Transverse colon (tissue), 4 donors: ENCODE data around the gene AMFR. TPM values are rescaled to one million over a fixed set of nuclear protein-coding genes. Genes with fewer than 3 reads are reported as not detected.
A peak's percentile ranks its signal among the peaks of the same experiment; 100 is the strongest.
"Not testable (repeated sequence)": the region's sequence is repeated elsewhere in the genome, so short reads cannot be mapped to it uniquely, and the experiment has no call there.

Experiments
- DNase-seq: peaks from one replicate; pipeline ENCODE4 v3.0.0-alpha.2; 2019
- H3K27ac ChIP-seq, 4 donors: fragments of 200-600 bp; sonication (generic); 2 replicates each; pipeline ENCODE4 v1.5.1; 2016 to 2018; ENCODE audit warnings: inconsistent platforms in 4 of 4
- H3K27me3 ChIP-seq: fragments of 200-600 bp; sonication (generic); 2 replicates; pipeline ENCODE4 v1.5.1; 2017; ENCODE audit warnings: inconsistent platforms
- H3K36me3 ChIP-seq, 4 donors: fragments of 200-600 bp; sonication (generic); 2 replicates each; pipeline ENCODE4 v1.5.1; 2017 to 2019; ENCODE audit warnings: inconsistent platforms in 4 of 4
- H3K4me1 ChIP-seq, 4 donors: fragments of 200-600 bp; sonication (generic); 2 replicates each; pipeline ENCODE4 v1.5.1; 2017 to 2020; ENCODE audit warnings: inconsistent platforms in 4 of 4
- H3K4me3 ChIP-seq, 4 donors: fragments of 200-600 bp; sonication (generic); 1 replicate in 1 of 4; 2 replicates in 3 of 4; pipeline versions ENCODE4 v1.5.1 to v1.6.1; 2017 to 2019; ENCODE audit warnings: inconsistent platforms in 4 of 4
- H3K9me3 ChIP-seq, 2 donors: fragments of 200-600 bp; sonication (generic); 2 replicates each; pipeline ENCODE4 v1.5.1; 2017 to 2019; ENCODE audit warnings: inconsistent platforms in 2 of 2
- EP300 ChIP-seq: sonication (generic); formaldehyde crosslinking; IDR thresholded peaks from one replicate; pipeline ENCODE4 v1.6.1; 2017; ENCODE audit warnings: antibody characterized with exemption, low read depth
- POLR2A ChIP-seq: fragments of 450-650 bp; IDR thresholded peaks from one replicate; pipeline ENCODE4 v1.6.1; 2016; ENCODE audit warnings: antibody characterized with exemption, mild to moderate bottlenecking, moderate library complexity
- POLR2AphosphoS5 ChIP-seq, 3 donors: sonication (generic); formaldehyde crosslinking; IDR thresholded peaks; one replicate each; pipeline ENCODE4 v1.6.1; 2016; ENCODE audit warnings: antibody characterized with exemption in 3 of 3
- WGBS, 2 donors: methylation state at CpG; one replicate each; pipeline ENCODE4 v1.1.5; 2018; ENCODE audit warnings: low coverage in 1 of 2; 5-methylcytosine and 5-hydroxymethylcytosine counted together
- in situ Hi-C, 4 donors: fragments of 200-750 bp; cut with MboI; loops; one replicate each; pipeline versions ENCODE4 v1.15.0 to v1.15.1; 2017; ENCODE audit warnings: low sequenced_read_pairs in 3 of 4, low pct_ligation_motif_present in 1 of 4, low pct_unique_long_range_greater_than_20kb in 1 of 4
- intact Hi-C: fragments of 100-400 bp; cut with DNase I; formaldehyde crosslinking; loops from one replicate; pipeline ENCODE4 v1.15.1; 2023; ENCODE audit warnings: low total_unique reads
- total RNA-seq, 4 donors: library from RNA; depleted of rRNA; stranded (reverse); fragments of >200 nt; gene quantifications; one replicate each; pipeline ENCODE4 v1.1.0, GENCODE V29; 2016
- TF ChIP-seq, protein P1 (sequence below), 5 experiments: fragments of 200-600 bp in 3 of 5; fragments of 450-650 bp in 2 of 5; sonication (generic) in 3 of 5; IDR thresholded peaks; 1 replicate in 2 of 5; 2 replicates in 3 of 5; pipeline ENCODE4 v1.5.1; 2016 to 2017; ENCODE audit warnings: antibody characterized with exemption in 5 of 5, inconsistent platforms in 3 of 5, mild to moderate bottlenecking in 2 of 5, moderate library complexity in 1 of 5

AMFR gene
- total RNA-seq, 4 donors from 2014 or later: 60.7 to 156 (median 114) TPM

DNA sequence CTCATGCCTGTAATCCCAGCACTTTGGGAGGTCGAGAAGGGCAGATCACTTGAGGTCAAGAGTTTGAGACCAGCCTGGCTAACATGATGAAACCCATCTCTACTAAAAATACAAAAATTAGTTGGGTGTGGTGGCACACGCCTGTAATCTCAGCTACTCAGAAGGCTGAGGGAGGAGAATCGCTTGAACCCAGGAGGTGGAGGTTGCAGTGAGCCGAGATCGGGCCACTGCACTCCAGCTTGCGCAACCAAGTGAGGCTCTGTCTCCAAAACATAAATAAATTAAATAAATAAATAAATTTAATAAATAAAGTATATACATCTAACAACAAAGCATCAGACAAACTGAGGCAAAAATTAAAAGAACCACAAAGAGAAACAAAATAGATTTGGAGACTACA lies 49.6 kb downstream of the AMFR start:
- intact Hi-C loops, H3K27me3 ChIP-seq, H3K4me3 ChIP-seq, in situ Hi-C loops, DNase-seq, H3K27ac ChIP-seq, H3K9me3 ChIP-seq, H3K4me1 ChIP-seq: not testable (repeated sequence)
- peaks cover 0 to 19% (median 5%) of the 10 kb centered on the region in 4 donors for H3K36me3 ChIP-seq
- 80 to 94% methylated on average over 4 to 6 of the region's 6 CpGs for WGBS, 2 donors

GRCh38 chr16:56373003-56373402 lies 52.3 kb downstream of the AMFR start:
- Histone ChIP-seq H3K27ac (no peak overlapping the region), H3K4me3 (no peak overlapping the region), H3K9me3 (no peaks in the 10 kb centered on the region), H3K27me3 (no peaks in the 10 kb centered on the region), H3K4me1 (peaks cover 0 to 15% (median 6%) of the 10 kb centered on the region in 4 donors), H3K36me3 (peaks cover 0 to 10% (median 4%) of the 10 kb centered on the region in 4 donors)
- 85% methylated on average over 4 of the region's 4 CpGs; no CpG with 5 or more reads in 1 of the 2 donors for WGBS, 2 donors
- TF ChIP-seq, protein P1, sequence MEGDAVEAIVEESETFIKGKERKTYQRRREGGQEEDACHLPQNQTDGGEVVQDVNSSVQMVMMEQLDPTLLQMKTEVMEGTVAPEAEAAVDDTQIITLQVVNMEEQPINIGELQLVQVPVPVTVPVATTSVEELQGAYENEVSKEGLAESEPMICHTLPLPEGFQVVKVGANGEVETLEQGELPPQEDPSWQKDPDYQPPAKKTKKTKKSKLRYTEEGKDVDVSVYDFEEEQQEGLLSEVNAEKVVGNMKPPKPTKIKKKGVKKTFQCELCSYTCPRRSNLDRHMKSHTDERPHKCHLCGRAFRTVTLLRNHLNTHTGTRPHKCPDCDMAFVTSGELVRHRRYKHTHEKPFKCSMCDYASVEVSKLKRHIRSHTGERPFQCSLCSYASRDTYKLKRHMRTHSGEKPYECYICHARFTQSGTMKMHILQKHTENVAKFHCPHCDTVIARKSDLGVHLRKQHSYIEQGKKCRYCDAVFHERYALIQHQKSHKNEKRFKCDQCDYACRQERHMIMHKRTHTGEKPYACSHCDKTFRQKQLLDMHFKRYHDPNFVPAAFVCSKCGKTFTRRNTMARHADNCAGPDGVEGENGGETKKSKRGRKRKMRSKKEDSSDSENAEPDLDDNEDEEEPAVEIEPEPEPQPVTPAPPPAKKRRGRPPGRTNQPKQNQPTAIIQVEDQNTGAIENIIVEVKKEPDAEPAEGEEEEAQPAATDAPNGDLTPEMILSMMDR (IDR thresholded peaks at IDR 0.05): no peak
- TF ChIP-seq POLR2AphosphoS5 (IDR thresholded peaks at IDR 0.05): no peak
- no peak for TF ChIP-seq EP300
- in situ Hi-C loops (no loop called here), intact Hi-C loops (no loop called here)
- no peak for DNase-seq

DNA sequence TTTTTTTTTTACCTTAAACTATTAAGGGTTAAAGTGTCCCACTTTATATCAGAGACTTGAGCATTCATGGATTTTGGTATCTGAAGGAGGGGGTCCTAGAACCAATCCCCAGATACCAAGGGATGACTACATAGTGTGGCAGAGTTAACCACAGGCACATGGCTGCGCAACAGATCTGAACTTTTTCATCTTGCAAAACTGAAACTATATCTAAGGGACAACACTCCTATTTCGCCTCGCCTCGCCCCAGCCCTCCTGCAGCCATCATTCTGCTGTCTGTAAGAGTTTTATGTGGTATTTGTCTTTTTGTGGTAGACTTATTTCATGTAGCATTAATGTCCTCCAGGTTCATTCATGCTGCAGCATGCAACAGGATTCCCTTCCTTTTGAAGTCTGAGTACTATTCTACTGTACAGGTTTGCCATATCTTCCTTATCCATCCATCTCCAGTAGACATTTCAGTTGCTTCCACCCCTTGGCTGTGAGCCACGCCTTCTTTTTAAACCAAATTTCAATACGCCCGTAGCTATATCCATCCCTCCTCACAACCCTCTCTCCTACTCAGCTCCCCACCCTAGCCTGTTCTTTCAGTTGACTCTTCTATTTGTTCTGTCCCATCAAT lies 53.2 kb downstream of the AMFR start:
- H3K9me3 ChIP-seq: no peaks in the 10 kb centered on the region
- H3K27me3 ChIP-seq: no peaks in the 10 kb centered on the region
- in situ Hi-C loops (no loop called here), intact Hi-C loops (no loop called here)
- no peak for DNase-seq
- no peak overlapping the region for H3K4me3 ChIP-seq
- peaks cover 0 to 15% (median 6%) of the 10 kb centered on the region in 4 donors for H3K4me1 ChIP-seq
- no peak overlapping the region for H3K27ac ChIP-seq
- 86 to 89% methylated on average over 7 of the region's 7 CpGs for WGBS, 2 donors
- peaks cover 0 to 11% (median 5%) of the 10 kb centered on the region in 4 donors for H3K36me3 ChIP-seq
- TF ChIP-seq, protein P1 (IDR thresholded peaks at IDR 0.05): no peak
- TF ChIP-seq POLR2AphosphoS5 (IDR thresholded peaks at IDR 0.05): no peak
- TF ChIP-seq POLR2A: no peak
- no peak for TF ChIP-seq EP300

GRCh38 chr16:56371660-56371937 lies 53.7 kb downstream of the AMFR start:
- intact Hi-C loops: no loop called here
- Histone ChIP-seq H3K27ac (peak overlapping the region in 3 of 4 donors; percentile 18 to 43 (median 31)), H3K27me3 (no peaks in the 10 kb centered on the region), H3K9me3 (no peaks in the 10 kb centered on the region), H3K4me3 (no peak overlapping the region), H3K4me1 (peaks cover 0 to 15% (median 6%) of the 10 kb centered on the region in 4 donors), H3K36me3 (peaks cover 0 to 13% (median 5%) of the 10 kb centered on the region in 4 donors)
- 95% methylated on average over 1 of the region's 1 CpG; no CpG with 5 or more reads in 1 of the 2 donors for WGBS, 2 donors
- TF ChIP-seq, protein P1 (IDR thresholded peaks at IDR 0.05): no peak
- TF ChIP-seq POLR2AphosphoS5 (IDR thresholded peaks at IDR 0.05): no peak
- TF ChIP-seq EP300: no peak
- no peak for TF ChIP-seq POLR2A
- no peak for DNase-seq
- in situ Hi-C loops: no loop called here
